Mammary epithelial cell (primary cell): Measurements from ENCODE around the gene PGA4.
"Not testable (repeated sequence)": the region's sequence is repeated elsewhere in the genome, so short reads cannot be mapped to it uniquely, and the experiment has no call there.

Experiments used
- EZH2 ChIP-seq: IDR thresholded peaks from 2 replicates; pipeline ENCODE4 v1.6.1; 2012; ENCODE audit warnings: low read length, inconsistent platforms, borderline replicate concordance
- TF ChIP-seq, protein P1 (sequence below), 2 donors: IDR thresholded peaks in 1 of 2; conservative IDR thresholded peaks in 1 of 2; 2 replicates each; pipeline ENCODE4 v1.5.1; 2011 to 2012; ENCODE audit warnings: inconsistent platforms in 2 of 2, low read length in 2 of 2, mild to moderate bottlenecking in 2 of 2, control low read depth in 1 of 2, low read depth in 1 of 2; ENCODE audit not compliant: insufficient read depth in 1 of 2; ENCODE audit errors: extremely low read depth in 1 of 2

DNA sequence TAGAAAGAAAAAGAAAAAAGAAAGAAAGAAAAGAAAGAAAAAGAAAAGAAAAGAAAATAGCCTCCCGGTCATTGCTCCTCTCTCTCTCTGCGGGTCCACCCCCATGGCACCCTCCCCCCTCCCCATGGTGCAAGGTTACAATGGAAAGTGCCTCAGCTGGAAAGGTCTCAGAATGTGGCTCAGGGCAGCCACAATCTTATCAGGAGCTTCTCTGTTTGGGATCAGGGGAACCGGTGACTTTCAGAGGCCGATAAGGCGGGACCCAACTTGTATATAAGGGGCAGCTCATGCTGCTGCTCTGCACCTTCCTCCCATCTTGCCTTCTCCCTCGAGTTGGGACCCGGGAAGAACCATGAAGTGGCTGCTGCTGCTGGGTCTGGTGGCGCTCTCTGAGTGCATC lies 18.7 kb downstream of the PGA4 start, which contains the start of gene PGA5:
- TF ChIP-seq, protein P1, sequence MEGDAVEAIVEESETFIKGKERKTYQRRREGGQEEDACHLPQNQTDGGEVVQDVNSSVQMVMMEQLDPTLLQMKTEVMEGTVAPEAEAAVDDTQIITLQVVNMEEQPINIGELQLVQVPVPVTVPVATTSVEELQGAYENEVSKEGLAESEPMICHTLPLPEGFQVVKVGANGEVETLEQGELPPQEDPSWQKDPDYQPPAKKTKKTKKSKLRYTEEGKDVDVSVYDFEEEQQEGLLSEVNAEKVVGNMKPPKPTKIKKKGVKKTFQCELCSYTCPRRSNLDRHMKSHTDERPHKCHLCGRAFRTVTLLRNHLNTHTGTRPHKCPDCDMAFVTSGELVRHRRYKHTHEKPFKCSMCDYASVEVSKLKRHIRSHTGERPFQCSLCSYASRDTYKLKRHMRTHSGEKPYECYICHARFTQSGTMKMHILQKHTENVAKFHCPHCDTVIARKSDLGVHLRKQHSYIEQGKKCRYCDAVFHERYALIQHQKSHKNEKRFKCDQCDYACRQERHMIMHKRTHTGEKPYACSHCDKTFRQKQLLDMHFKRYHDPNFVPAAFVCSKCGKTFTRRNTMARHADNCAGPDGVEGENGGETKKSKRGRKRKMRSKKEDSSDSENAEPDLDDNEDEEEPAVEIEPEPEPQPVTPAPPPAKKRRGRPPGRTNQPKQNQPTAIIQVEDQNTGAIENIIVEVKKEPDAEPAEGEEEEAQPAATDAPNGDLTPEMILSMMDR (conservative IDR thresholded peaks at IDR 0.05 in 1 of 2, IDR thresholded peaks at IDR 0.05 in 1 of 2; ENCODE audit: extremely low read depth in 1 of 2, insufficient read depth in 1 of 2, low read depth in 1 of 2, low read length in 2 of 2): not testable (repeated sequence)
- not testable (repeated sequence) for TF ChIP-seq EZH2
